22Rv1 (cell line): ENCODE results near the gene SMCHD1.

ENCODE experiments used
- CTCF ChIP-seq: fragments of 450-650 bp; IDR thresholded peaks from 2 replicates; pipeline ENCODE4 v1.5.1; 2017; ENCODE audit warnings: mild to moderate bottlenecking
- ZFX ChIP-seq: fragments of 450-650 bp; IDR thresholded peaks from 2 replicates; pipeline ENCODE4 v1.6.1; 2017; ENCODE audit warnings: antibody characterized with exemption, borderline replicate concordance

- TF ChIP-seq CTCF = no peak
- no peak for TF ChIP-seq ZFX
Observed at GRCh38 chr18:2683055-2683454, 27.5 kb downstream of the SMCHD1 start.
